Lower leg skin (tissue), 4 donors: ENCODE data around the gene EBI3. TPM values are rescaled to one million over a fixed set of nuclear protein-coding genes. Genes with fewer than 3 reads are reported as not detected.
"Not testable (repeated sequence)": the region's sequence is repeated elsewhere in the genome, so short reads cannot be mapped to it uniquely, and the experiment has no call there.

ENCODE experiments used
- DNase-seq, 2 donors: peaks; one replicate each; pipeline ENCODE4 v3.0.0-alpha.2; 2019; ENCODE audit warnings: low spot score in 2 of 2
- H3K4me3 ChIP-seq: fragments of 200-600 bp; sonication (generic); 2 replicates; pipeline ENCODE4 v1.5.1; 2017; ENCODE audit warnings: mild to moderate bottlenecking, low read depth; ENCODE audit not compliant: poor library complexity, severe bottlenecking
- CTCF ChIP-seq, 3 donors: fragments of 450-650 bp; IDR thresholded peaks; one replicate each; pipeline ENCODE4 v1.5.1; 2016; ENCODE audit warnings: antibody characterized with exemption in 3 of 3, mild to moderate bottlenecking in 3 of 3, moderate library complexity in 2 of 3
- POLR2A ChIP-seq, 2 donors: fragments of 450-650 bp; IDR thresholded peaks; one replicate each; pipeline ENCODE4 v1.6.1; 2016 to 2017; ENCODE audit warnings: antibody characterized with exemption in 2 of 2, mild to moderate bottlenecking in 1 of 2, moderate library complexity in 1 of 2
- WGBS, 2 donors: methylation state at CpG; one replicate each; pipeline ENCODE4 v1.1.5; 2018; 5-methylcytosine and 5-hydroxymethylcytosine counted together
- intact Hi-C: fragments of 100-400 bp; cut with DNase I; formaldehyde crosslinking; loops from one replicate; pipeline ENCODE4 v1.15.0; 2023; ENCODE audit warnings: low total_unique reads
- total RNA-seq, 4 donors: library from RNA; depleted of rRNA; stranded (reverse); fragments of >200 nt; gene quantifications; one replicate each; pipeline ENCODE4 v1.1.0, GENCODE V29; 2016

Gene EBI3
- total RNA-seq, 4 donors from 2014 or later, result 2.2 TPM; not detected in 3

- 51 to 54% methylated on average over 10 of the region's 10 CpGs for WGBS, 2 donors
- DNase-seq, result no peak
- TF ChIP-seq CTCF (IDR thresholded peaks at IDR 0.05) (no peak), POLR2A (IDR thresholded peaks at IDR 0.05) (no peak)
- no peak overlapping the region for H3K4me3 ChIP-seq
- intact Hi-C loops, result loop anchor here (10.0 kb wide), 1 partner anchor 252 kb away; no protein-coding TSS in a partner anchor
Observed at GRCh38 chr19:4272894-4273293, 43.6 kb downstream of the EBI3 start.

- intact Hi-C loops, result loop anchor here (10.0 kb wide), 1 partner anchor 250 kb away; no protein-coding TSS in a partner anchor
- DNase-seq, H3K4me3 ChIP-seq: not testable (repeated sequence)
- 81 to 92% methylated on average over 6 of the region's 6 CpGs for WGBS, 2 donors
Observed at GRCh38 chr19:4274321-4274686, 45.0 kb downstream of the EBI3 start.

- no peak for TF ChIP-seq CTCF (IDR thresholded peaks at IDR 0.05)
- no peak for TF ChIP-seq POLR2A (IDR thresholded peaks at IDR 0.05)
- DNase-seq, result no peak
- intact Hi-C loops, result loop anchor here (10.0 kb wide), 1 partner anchor 248 kb away; no protein-coding TSS in a partner anchor
Observed at GRCh38 chr19:4277191-4277696, 47.9 kb downstream of the EBI3 start.

GRCh38 chr19:4278010-4278409 lies 48.7 kb downstream of the EBI3 start:
- no peak for DNase-seq
- intact Hi-C loops, result loop anchor here (10.0 kb wide), 1 partner anchor 247 kb away; no protein-coding TSS in a partner anchor

More at GRCh38 chr19:4277191-4277696, 47.9 kb downstream of the EBI3 start:
- no peak overlapping the region for H3K4me3 ChIP-seq
- 27 to 30% methylated on average over 16 of the region's 16 CpGs for WGBS, 2 donors

GRCh38 chr19:4278419-4279266 lies 49.3 kb downstream of the EBI3 start, which contains the start of gene SHD:
SHD (plus strand) TSS chr19:4279266; CDS start chr19:4280064, 798 bp downstream.
- 3 to 4% methylated on average over 36 of the region's 44 CpGs for WGBS, 2 donors
- intact Hi-C loops, result loop anchor here (10.0 kb wide), 1 partner anchor 246 kb away; no protein-coding TSS in a partner anchor
- TF ChIP-seq POLR2A (IDR thresholded peaks at IDR 0.05) (no peak), CTCF (IDR thresholded peaks at IDR 0.05) (no peak)
- DNase-seq, result no peak
- H3K4me3 ChIP-seq, result no peak within 1 kb of the TSS

More at GRCh38 chr19:4278010-4278409, 48.7 kb downstream of the EBI3 start:
- no peak for TF ChIP-seq POLR2A (IDR thresholded peaks at IDR 0.05)
- no peak for TF ChIP-seq CTCF (IDR thresholded peaks at IDR 0.05)
- 22 to 33% methylated on average over 4 of the region's 4 CpGs for WGBS, 2 donors
- H3K4me3 ChIP-seq, result no peak overlapping the region

GRCh38 chr19:4279267-4279529 lies 49.9 kb downstream of the EBI3 start:
- intact Hi-C loops, result loop anchor here (10.0 kb wide), 1 partner anchor 246 kb away; no protein-coding TSS in a partner anchor

More at GRCh38 chr19:4279267-4279529, 49.9 kb downstream of the EBI3 start:
- no peak overlapping the region for H3K4me3 ChIP-seq
- no peak for TF ChIP-seq CTCF (IDR thresholded peaks at IDR 0.05)
- no peak for TF ChIP-seq POLR2A (IDR thresholded peaks at IDR 0.05)
- 0 to 1% methylated on average over 15 of the region's 30 CpGs for WGBS, 2 donors
- DNase-seq, result no peak
